ENCODE data around the gene AOPEP. TPM values are rescaled to one million over a fixed set of nuclear protein-coding genes. Genes with fewer than 3 reads are reported as not detected.

Gene AOPEP
- total RNA-seq, 4 donors from 2014 or later, result 305 to 458 (median 419) TPM

- TF ChIP-seq POLR2AphosphoS5 (IDR thresholded peaks at IDR 0.05), result no peak
- no peak for TF ChIP-seq EP300 (IDR thresholded peaks at IDR 0.05)
- TF ChIP-seq CTCF (IDR thresholded peaks at IDR 0.05), result no peak
- TF ChIP-seq POLR2A (IDR thresholded peaks at IDR 0.05; ENCODE audit: low read depth), result no peak
- no peak overlapping the region for H3K27ac ChIP-seq (replicated peaks in 1 of 4)
Measured at GRCh38 chr9:94833802-94834201, 107.3 kb downstream of the AOPEP start.

DNA sequence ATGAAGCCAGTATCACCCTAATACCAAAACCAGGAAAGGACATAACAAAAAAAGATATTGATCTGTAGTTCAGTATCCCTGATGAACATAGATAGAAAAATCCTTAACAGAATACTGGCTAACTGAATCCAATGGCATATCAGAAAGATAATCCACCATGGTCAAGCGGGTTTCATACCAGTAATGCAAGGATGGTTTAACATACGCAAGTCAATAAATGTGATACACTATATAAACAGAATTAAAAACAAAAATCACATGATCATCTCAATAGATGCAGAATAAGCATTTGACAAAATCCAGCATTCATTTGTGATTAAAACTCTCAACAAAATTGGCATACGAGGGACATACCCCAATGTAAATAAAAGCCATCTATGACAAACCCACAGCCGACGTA lies 110.9 kb downstream of the AOPEP start:
- Histone ChIP-seq H3K4me1 (no peaks in the 10 kb centered on the region), H3K4me3 (no peak overlapping the region), H3K36me3 (no peaks in the 10 kb centered on the region), H3K27me3 (no peaks in the 10 kb centered on the region), H3K27ac (replicated peaks in 1 of 4) (no peak overlapping the region), H3K9me3 (peaks cover 0 to 11% (median 4%) of the 10 kb centered on the region in 4 donors)
- intact Hi-C loops (cut with DNase I), result no loop called here
- no peak for TF ChIP-seq EP300 (IDR thresholded peaks at IDR 0.05)
- TF ChIP-seq POLR2AphosphoS5 (IDR thresholded peaks at IDR 0.05), result no peak
- no peak for TF ChIP-seq POLR2A (IDR thresholded peaks at IDR 0.05; ENCODE audit: low read depth)
- no peak for TF ChIP-seq CTCF (IDR thresholded peaks at IDR 0.05)
- no peak for DNase-seq (ENCODE audit: extremely low spot score)
- WGBS, result 87% methylated on average over 5 of the region's 5 CpGs

More at GRCh38 chr9:94833802-94834201, 107.3 kb downstream of the AOPEP start:
- Histone ChIP-seq H3K9me3 (peaks cover 0 to 3% (median 0%) of the 10 kb centered on the region in 4 donors), H3K36me3 (no peaks in the 10 kb centered on the region), H3K4me3 (no peak overlapping the region), H3K4me1 (peaks cover 0 to 7% (median 0%) of the 10 kb centered on the region in 4 donors), H3K27me3 (no peaks in the 10 kb centered on the region)
- WGBS, result 94% methylated on average over 4 of the region's 4 CpGs
- intact Hi-C loops (cut with DNase I), result no loop called here
- no peak for DNase-seq (ENCODE audit: extremely low spot score)

DNA sequence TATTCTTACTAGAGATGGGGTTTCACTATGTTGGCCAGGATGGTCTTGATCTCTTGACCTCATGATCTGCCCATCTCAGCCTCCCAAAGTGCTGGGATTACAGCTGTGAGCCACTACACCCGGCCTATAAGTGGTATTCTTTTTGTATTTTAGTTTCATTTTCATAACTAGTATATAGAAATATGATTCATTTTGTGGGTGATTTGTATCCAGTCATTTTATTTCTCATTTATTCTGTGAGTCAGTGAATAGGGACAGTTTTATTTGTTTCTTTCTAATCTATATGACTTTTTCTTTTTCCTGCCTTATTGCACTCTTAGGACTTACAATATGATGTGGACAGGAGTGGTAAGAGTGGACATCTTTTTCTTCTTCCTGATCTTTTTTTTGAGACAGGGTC lies 112.9 kb downstream of the AOPEP start:
- no peak overlapping the region for H3K27ac ChIP-seq (replicated peaks in 1 of 4)
- WGBS, result 93% methylated on average over 1 of the region's 1 CpG

GRCh38 chr9:94840738-94841137 lies 114.2 kb downstream of the AOPEP start:
- H3K9me3 ChIP-seq, result peaks cover 0 to 11% (median 4%) of the 10 kb centered on the region in 4 donors
- H3K36me3 ChIP-seq, result no peaks in the 10 kb centered on the region
- no peak for DNase-seq (ENCODE audit: extremely low spot score)
- no peaks in the 10 kb centered on the region for H3K4me1 ChIP-seq
- no peak for TF ChIP-seq CTCF (IDR thresholded peaks at IDR 0.05)
- no peak for TF ChIP-seq EP300 (IDR thresholded peaks at IDR 0.05)
- TF ChIP-seq POLR2A (IDR thresholded peaks at IDR 0.05; ENCODE audit: low read depth), result no peak
- no peak for TF ChIP-seq POLR2AphosphoS5 (IDR thresholded peaks at IDR 0.05)
- intact Hi-C loops (cut with DNase I), result no loop called here
- H3K4me3 ChIP-seq, result no peak overlapping the region
- H3K27ac ChIP-seq (replicated peaks in 1 of 4), result no peak overlapping the region
- H3K27me3 ChIP-seq, result no peaks in the 10 kb centered on the region

More for the DNA sequence above, 112.9 kb downstream of the AOPEP start:
- Histone ChIP-seq H3K4me1 (no peaks in the 10 kb centered on the region), H3K9me3 (peaks cover 0 to 11% (median 4%) of the 10 kb centered on the region in 4 donors), H3K36me3 (no peaks in the 10 kb centered on the region), H3K27me3 (no peaks in the 10 kb centered on the region), H3K4me3 (no peak overlapping the region)
- DNase-seq (ENCODE audit: extremely low spot score), result no peak
- no peak for TF ChIP-seq EP300 (IDR thresholded peaks at IDR 0.05)
- TF ChIP-seq CTCF (IDR thresholded peaks at IDR 0.05), result no peak
- no peak for TF ChIP-seq POLR2AphosphoS5 (IDR thresholded peaks at IDR 0.05)
- TF ChIP-seq POLR2A (IDR thresholded peaks at IDR 0.05; ENCODE audit: low read depth), result no peak
- intact Hi-C loops (cut with DNase I), result no loop called here

DNA sequence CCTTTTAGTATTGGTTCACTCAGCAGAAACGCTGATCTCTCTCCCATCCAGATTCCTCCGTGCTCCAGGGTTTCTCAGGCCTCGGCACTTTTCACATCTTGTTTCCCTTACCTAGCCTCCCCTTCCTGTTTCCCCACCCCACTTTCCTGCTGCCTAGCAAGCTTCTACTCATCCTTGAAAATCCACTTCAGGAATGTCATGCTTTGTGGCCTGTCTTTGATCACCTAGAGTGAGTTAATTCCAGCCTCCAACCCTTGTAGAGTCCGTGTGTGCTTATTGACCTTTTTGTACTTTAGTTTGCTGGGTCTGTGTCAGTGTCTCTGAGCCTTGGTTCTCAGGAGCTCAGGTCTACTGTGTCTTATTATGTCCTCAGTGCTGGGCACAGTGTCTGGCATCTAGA lies 116.6 kb downstream of the AOPEP start:
- 84% methylated on average over 4 of the region's 4 CpGs for WGBS
- DNase-seq (ENCODE audit: extremely low spot score), result no peak
- Histone ChIP-seq H3K27ac (replicated peaks in 1 of 4) (no peak overlapping the region), H3K36me3 (no peaks in the 10 kb centered on the region), H3K9me3 (peaks cover 0 to 9% (median 4%) of the 10 kb centered on the region in 4 donors), H3K27me3 (no peaks in the 10 kb centered on the region), H3K4me1 (peaks cover 0 to 10% (median 4%) of the 10 kb centered on the region in 4 donors), H3K4me3 (no peak overlapping the region)
- TF ChIP-seq EP300 (IDR thresholded peaks at IDR 0.05), result no peak
- no peak for TF ChIP-seq CTCF (IDR thresholded peaks at IDR 0.05)
- TF ChIP-seq POLR2AphosphoS5 (IDR thresholded peaks at IDR 0.05), result no peak
- TF ChIP-seq POLR2A (IDR thresholded peaks at IDR 0.05; ENCODE audit: low read depth), result no peak
- intact Hi-C loops (cut with DNase I), result no loop called here

All from esophagus muscularis mucosa (tissue), 4 donors.